HCT116 (cell line): ENCODE measurements around the gene FNDC11. TPM values are rescaled to one million over a fixed set of nuclear protein-coding genes. Genes with fewer than 3 reads are reported as not detected.

ENCODE experiments used
- ATAC-seq: fragments of 200-7000 bp; cut with Tn5 transposase; 2 replicates; pipeline ENCODE4 v1.9.1; 2020; ENCODE audit warnings: mild to moderate bottlenecking, moderate library complexity
- BruUV-seq: library from RNA; stranded (reverse); fragments of 400-500 nt; replicated peaks from 2 replicates; lab custom pipeline; 2021; lab: Mats Ljungman, UMichigan
- CTCF ChIA-PET: fragments of 300-600 bp; sonication (Branson Sonifier 250); formaldehyde crosslinking; loops from one replicate; lab custom pipeline; 2021; ENCODE audit warnings: antibody characterized with exemption; lab: Charles Lee
- POLR2A ChIA-PET: fragments of 300-600, 350-600 bp; sonication (Branson Sonifier 250); formaldehyde crosslinking; loops from one replicate; lab custom pipeline; 2021; ENCODE audit warnings: antibody characterized with exemption; lab: Charles Lee
- RAD21 ChIA-PET, 2 experiments: fragments of 300-600 bp; sonication (Branson Sonifier 250); formaldehyde crosslinking; loops; one replicate each; lab custom pipeline; 2023; ENCODE audit warnings: low total read pairs in 2 of 2; ENCODE audit not compliant: uncharacterized antibody in 2 of 2, unreplicated experiment in 2 of 2, low non-redundant PET in 1 of 2; lab: Charles Lee
- DNase-seq: peaks from one replicate; pipeline ENCODE4 v3.0.0-alpha.2; 2010; ENCODE audit warnings: low read depth, low spot score
- H2AFZ ChIP-seq: fragments of 200-600 bp; shearing (Covaris generic), sonication (generic); 2 replicates; pipeline ENCODE4 v1.6.1; 2017; ENCODE audit warnings: low read depth, mixed run types, mixed read lengths, antibody characterized with exemption, low read length; ENCODE audit not compliant: poor library complexity, severe bottlenecking
- H3K27ac ChIP-seq: 2 replicates; pipeline ENCODE4 v1.5.1; 2012; ENCODE audit warnings: low read depth, low read length
- H3K27me3 ChIP-seq: fragments of 200-600 bp; sonication (generic); 2 replicates; pipeline ENCODE4 v1.6.1; 2016; ENCODE audit warnings: mixed run types, low read length, mixed read lengths; ENCODE audit not compliant: insufficient read depth
- H3K36me3 ChIP-seq, 2 experiments: fragments of 200-500 bp in 1 of 2; fragments of 200-600 bp in 1 of 2; sonication (Bioruptor generic) in 1 of 2; sonication (generic) in 1 of 2; 2 replicates each; pipeline versions ENCODE4 v1.5.1 to v1.6.1; 2014 to 2016; ENCODE audit warnings: low read length in 2 of 2, inconsistent platforms in 1 of 2, mixed read lengths in 1 of 2, mixed run types in 1 of 2; ENCODE audit not compliant: insufficient read depth in 2 of 2, control insufficient read depth in 1 of 2
- H3K4me1 ChIP-seq, 2 experiments: fragments of 200-600 bp in 1 of 2; sonication (generic) in 1 of 2; 2 replicates each; pipeline versions ENCODE4 v1.5.1 to v1.6.1; 2012 to 2017; ENCODE audit warnings: low read length in 2 of 2, inconsistent platforms in 1 of 2, mild to moderate bottlenecking in 1 of 2, mixed read lengths in 1 of 2, mixed run types in 1 of 2, moderate library complexity in 1 of 2; ENCODE audit not compliant: insufficient read depth in 2 of 2, control insufficient read depth in 1 of 2
- H3K4me2 ChIP-seq: fragments of 200-600 bp; sonication (generic); 2 replicates; pipeline ENCODE4 v1.6.1; 2017; ENCODE audit warnings: mixed run types, low read length, mixed read lengths
- H3K4me3 ChIP-seq, 2 experiments: fragments of 200-600 bp in 1 of 2; sonication (generic) in 1 of 2; replicated peaks in 1 of 2; 2 replicates each; pipeline ENCODE4 v1.5.1; 2011 to 2016; ENCODE audit warnings: low read length in 2 of 2, control low read depth in 1 of 2, low read depth in 1 of 2, mild to moderate bottlenecking in 1 of 2, mixed read lengths in 1 of 2, mixed run types in 1 of 2
- H3K79me2 ChIP-seq: fragments of 200-600 bp; sonication (generic); 2 replicates; pipeline ENCODE4 v1.6.1; 2017; ENCODE audit warnings: mild to moderate bottlenecking, mixed run types, low read length, moderate library complexity, mixed read lengths; ENCODE audit not compliant: insufficient read depth
- H3K9ac ChIP-seq: fragments of 200-600 bp; sonication (generic); 2 replicates; pipeline ENCODE4 v1.6.1; 2016; ENCODE audit warnings: low read length, mixed read lengths
- H3K9me2 ChIP-seq: fragments of 200-600 bp; sonication (generic), shearing (Covaris generic); 2 replicates; pipeline ENCODE4 v1.6.1; 2017; ENCODE audit warnings: mixed run types, mild to moderate bottlenecking, moderate library complexity; ENCODE audit not compliant: insufficient read depth
- H3K9me3 ChIP-seq, 2 experiments: fragments of 200-500 bp in 1 of 2; fragments of 200-600 bp in 1 of 2; sonication (Bioruptor generic) in 1 of 2; sonication (generic) in 1 of 2; 2 replicates each; pipeline ENCODE4 v1.6.1; 2014 to 2017; ENCODE audit warnings: low read length in 2 of 2, mixed read lengths in 2 of 2, inconsistent platforms in 1 of 2, low read depth in 1 of 2, mild to moderate bottlenecking in 1 of 2, mixed run types in 1 of 2, moderate library complexity in 1 of 2; ENCODE audit not compliant: control insufficient read depth in 1 of 2, insufficient read depth in 1 of 2
- H4K20me1 ChIP-seq: fragments of 200-600 bp; sonication (generic), shearing (Covaris generic); 2 replicates; pipeline ENCODE4 v1.6.1; 2017; ENCODE audit warnings: mixed run types, mild to moderate bottlenecking, moderate library complexity; ENCODE audit not compliant: insufficient read depth
- ATF3 ChIP-seq: IDR thresholded peaks from 2 replicates; pipeline ENCODE4 v1.6.1; 2012
- CEBPB ChIP-seq: IDR thresholded peaks from 2 replicates; pipeline ENCODE4 v1.6.1; 2012; ENCODE audit warnings: low read depth
- ELF1 ChIP-seq: IDR thresholded peaks from 2 replicates; pipeline ENCODE4 v1.6.1; 2012; ENCODE audit warnings: low read depth, borderline replicate concordance
- JUND ChIP-seq: IDR thresholded peaks from 2 replicates; pipeline ENCODE4 v1.6.1; 2012
- POLR2A ChIP-seq: IDR thresholded peaks from 2 replicates; pipeline ENCODE4 v1.7.0; 2011; ENCODE audit warnings: borderline replicate concordance; ENCODE audit not compliant: insufficient read depth, insufficient read length; ENCODE audit errors: extremely low read depth
- RAD21 ChIP-seq: IDR thresholded peaks from 2 replicates; pipeline ENCODE4 v1.6.1; 2012; ENCODE audit warnings: low read depth, mild to moderate bottlenecking
- SIN3A ChIP-seq: IDR thresholded peaks from 2 replicates; pipeline ENCODE4 v1.6.1; 2012; ENCODE audit warnings: low read depth
- SRF ChIP-seq: IDR thresholded peaks from 2 replicates; pipeline ENCODE4 v1.6.1; 2012; ENCODE audit warnings: low read depth
- TCF7L2 ChIP-seq: IDR thresholded peaks from 2 replicates; pipeline ENCODE4 v1.7.0; 2011; ENCODE audit warnings: borderline replicate concordance, inconsistent platforms; ENCODE audit not compliant: insufficient read depth, insufficient read length; ENCODE audit errors: extremely low read depth
- YY1 ChIP-seq: IDR thresholded peaks from 2 replicates; pipeline ENCODE4 v1.6.1; 2011; ENCODE audit warnings: low read length, low read depth, moderate library complexity, mild to moderate bottlenecking; ENCODE audit not compliant: insufficient replicate concordance; ENCODE audit errors: extremely low read depth
- ZFX ChIP-seq: fragments of 450-650 bp; IDR thresholded peaks from 2 replicates; pipeline ENCODE4 v1.6.1; 2017
- ZNF274 ChIP-seq: fragments of 200-500 bp; sonication (Bioruptor generic); IDR thresholded peaks from 2 replicates; pipeline ENCODE4 v1.6.1; 2014; ENCODE audit warnings: mild to moderate bottlenecking, low read depth, low read length, inconsistent platforms
- intact Hi-C: fragments of 100-400 bp; cut with micrococcal nuclease; formaldehyde crosslinking; loops from 2 replicates; pipeline ENCODE4 v1.10.0; 2022
- total RNA-seq: library from RNA; stranded (reverse); gene quantifications from one replicate; pipeline ENCODE4 v1.2.1, GENCODE V29; 2021; ENCODE audit not compliant: unreplicated experiment

Gene FNDC11
- total RNA-seq, 1 experiment from 2014 or later = 5.5 TPM

GRCh38 chr20:63588641-63589041 lies 34.7 kb downstream of the FNDC11 start (continued):
- TF ChIP-seq ZNF274 (no peak), TCF7L2 (no peak), SIN3A (no peak), SRF (no peak), JUND (no peak)

GRCh38 chr20:63589261-63590217 lies 35.6 kb downstream of the FNDC11 start:
- Histone ChIP-seq H3K27me3 (no peaks in the 10 kb centered on the region), H3K79me2 (no peaks in the 10 kb centered on the region), H3K36me3 (no peaks in the 10 kb centered on the region), H3K4me3 (no peak overlapping the region), H3K4me1 (peaks cover 0 to 7% of the 10 kb centered on the region in 2 experiments; a peak in 2 of 4 replicates), H3K4me2 (no peak overlapping the region), H4K20me1 (no peaks in the 10 kb centered on the region), H3K9ac (no peak overlapping the region), H3K9me3 (no peaks in the 10 kb centered on the region), H3K9me2 (no peaks in the 10 kb centered on the region), H2AFZ (no peak overlapping the region), H3K27ac (no peak overlapping the region)
- ATAC-seq (no peak), DNase-seq (no peak)
- intact Hi-C loops = no loop called here
- no TSS peak for BruUV-seq
- TF ChIP-seq ATF3 (no peak), SIN3A (no peak), RAD21 (no peak), CEBPB (no peak), POLR2A (no peak), ZNF274 (no peak), ZFX (no peak), TCF7L2 (no peak), ELF1 (no peak), YY1 (no peak)
- CTCF ChIA-PET = no interaction called here
- RAD21 ChIA-PET = no interaction called here
- POLR2A ChIA-PET = no interaction called here
